T-helper 2 cell treated with Interferon-gamma antibody and Interleukin-4, amounts not matched to agents 5 μg/mL and 100 μg/mL, for 36 hours (primary cell): ENCODE measurements around the gene NLGN3.
"Not testable (repeated sequence)": the region's sequence is repeated elsewhere in the genome, so short reads cannot be mapped to it uniquely, and the experiment has no call there.

Experiments used
- DNase-seq: peaks from one replicate; pipeline ENCODE4 v3.0.0; 2021; ENCODE audit warnings: low spot score
- H3K27ac Mint-ChIP-seq: one replicate; pipeline ENCODE4 v1.8.0; 2021; ENCODE audit warnings: mild to moderate bottlenecking, mixed read lengths
- H3K27me3 Mint-ChIP-seq: one replicate; pipeline ENCODE4 v1.8.0; 2021; ENCODE audit warnings: low read depth, mixed read lengths
- H3K36me3 Mint-ChIP-seq: one replicate; pipeline ENCODE4 v1.8.0; 2021; ENCODE audit warnings: low read depth, mixed read lengths
- H3K4me1 Mint-ChIP-seq: one replicate; pipeline ENCODE4 v1.8.0; 2021; ENCODE audit warnings: low read depth, mixed read lengths
- H3K4me3 Mint-ChIP-seq: one replicate; pipeline ENCODE4 v1.8.0; 2022; ENCODE audit warnings: mild to moderate bottlenecking, moderate library complexity, mixed read lengths
- H3K9me3 Mint-ChIP-seq: one replicate; pipeline ENCODE4 v1.8.0; 2021; ENCODE audit warnings: mixed read lengths

The NLGN3 gene

GRCh38 chrX:71169586-71169985 lies 24.9 kb downstream of the NLGN3 start:
- Mint-ChIP-seq H3K4me3 (no peak overlapping the region), H3K9me3 (no peaks in the 10 kb centered on the region), H3K27me3 (no peaks in the 10 kb centered on the region), H3K36me3 (peaks cover 14% of the 10 kb centered on the region), H3K27ac (no peak overlapping the region), H3K4me1 (peaks cover 2% of the 10 kb centered on the region)
- DNase-seq = no peak

GRCh38 chrX:71170660-71171059 lies 26.0 kb downstream of the NLGN3 start:
- no peak for DNase-seq
- no peaks in the 10 kb centered on the region for H3K9me3 Mint-ChIP-seq
- H3K27ac Mint-ChIP-seq = no peak overlapping the region
- H3K36me3 Mint-ChIP-seq = peaks cover 21% of the 10 kb centered on the region
- no peaks in the 10 kb centered on the region for H3K27me3 Mint-ChIP-seq
- H3K4me3 Mint-ChIP-seq = no peak overlapping the region
- H3K4me1 Mint-ChIP-seq = peaks cover 2% of the 10 kb centered on the region

- Mint-ChIP-seq H3K9me3 (no peaks in the 10 kb centered on the region), H3K4me1 (peaks cover 2% of the 10 kb centered on the region), H3K36me3 (peaks cover 23% of the 10 kb centered on the region), H3K27ac (peak overlapping the region; percentile 23), H3K27me3 (no peaks in the 10 kb centered on the region), H3K4me3 (no peak overlapping the region)
- no peak for DNase-seq
Observed at GRCh38 chrX:71171110-71171801, 26.6 kb downstream of the NLGN3 start.

GRCh38 chrX:71173440-71173839 lies 28.8 kb downstream of the NLGN3 start:
- H3K27me3 Mint-ChIP-seq = no peaks in the 10 kb centered on the region
- peaks cover 4% of the 10 kb centered on the region for H3K4me1 Mint-ChIP-seq
- DNase-seq = no peak

GRCh38 chrX:71174795-71175194 lies 30.2 kb downstream of the NLGN3 start:
- H3K27ac Mint-ChIP-seq = no peak overlapping the region
- no peaks in the 10 kb centered on the region for H3K9me3 Mint-ChIP-seq
- no peak overlapping the region for H3K4me3 Mint-ChIP-seq
- H3K36me3 Mint-ChIP-seq = peaks cover 35% of the 10 kb centered on the region
- DNase-seq = no peak
- H3K4me1 Mint-ChIP-seq = peaks cover 10% of the 10 kb centered on the region
- no peaks in the 10 kb centered on the region for H3K27me3 Mint-ChIP-seq

More at GRCh38 chrX:71173440-71173839, 28.8 kb downstream of the NLGN3 start:
- H3K9me3 Mint-ChIP-seq = no peaks in the 10 kb centered on the region
- H3K36me3 Mint-ChIP-seq = peaks cover 35% of the 10 kb centered on the region
- no peak overlapping the region for H3K4me3 Mint-ChIP-seq
- no peak overlapping the region for H3K27ac Mint-ChIP-seq

- H3K9me3 Mint-ChIP-seq = no peaks in the 10 kb centered on the region
- H3K27ac Mint-ChIP-seq = no peak overlapping the region
- H3K27me3 Mint-ChIP-seq = no peaks in the 10 kb centered on the region
- DNase-seq = no peak
- H3K4me3 Mint-ChIP-seq = no peak overlapping the region
- peaks cover 35% of the 10 kb centered on the region for H3K36me3 Mint-ChIP-seq
- H3K4me1 Mint-ChIP-seq = peaks cover 10% of the 10 kb centered on the region
Observed at GRCh38 chrX:71175531-71175930, 30.9 kb downstream of the NLGN3 start.

GRCh38 chrX:71177327-71177726 lies 32.7 kb downstream of the NLGN3 start:
- no peak overlapping the region for H3K4me3 Mint-ChIP-seq
- peaks cover 40% of the 10 kb centered on the region for H3K36me3 Mint-ChIP-seq
- H3K27me3 Mint-ChIP-seq = no peaks in the 10 kb centered on the region
- H3K9me3 Mint-ChIP-seq = no peaks in the 10 kb centered on the region
- H3K27ac Mint-ChIP-seq = no peak overlapping the region
- no peak for DNase-seq
- H3K4me1 Mint-ChIP-seq = peaks cover 11% of the 10 kb centered on the region

GRCh38 chrX:71178908-71179307 lies 34.3 kb downstream of the NLGN3 start:
- Mint-ChIP-seq H3K36me3 (peaks cover 35% of the 10 kb centered on the region), H3K27ac (no peak overlapping the region), H3K27me3 (no peaks in the 10 kb centered on the region)

GRCh38 chrX:71180579-71181265 lies 36.1 kb downstream of the NLGN3 start:
- peak overlapping the region; percentile 62 for H3K27ac Mint-ChIP-seq
- peaks cover 28% of the 10 kb centered on the region for H3K36me3 Mint-ChIP-seq
- peak overlapping the region; percentile 48 for H3K4me3 Mint-ChIP-seq

More at GRCh38 chrX:71178908-71179307, 34.3 kb downstream of the NLGN3 start:
- H3K4me3 Mint-ChIP-seq = no peak overlapping the region
- H3K9me3 Mint-ChIP-seq = no peaks in the 10 kb centered on the region
- peak; percentile 13 for DNase-seq
- H3K4me1 Mint-ChIP-seq = peaks cover 17% of the 10 kb centered on the region

GRCh38 chrX:71181558-71181909 lies 36.9 kb downstream of the NLGN3 start:
- peak overlapping the region; percentile 99 for H3K27ac Mint-ChIP-seq
- H3K36me3 Mint-ChIP-seq = peaks cover 25% of the 10 kb centered on the region
- H3K4me1 Mint-ChIP-seq = peaks cover 21% of the 10 kb centered on the region
- H3K4me3 Mint-ChIP-seq = peak overlapping the region; percentile 90
- H3K9me3 Mint-ChIP-seq = no peaks in the 10 kb centered on the region
- DNase-seq = peak; percentile 25
- no peaks in the 10 kb centered on the region for H3K27me3 Mint-ChIP-seq

More at GRCh38 chrX:71180579-71181265, 36.1 kb downstream of the NLGN3 start:
- not testable (repeated sequence) for H3K27me3 Mint-ChIP-seq, DNase-seq, H3K9me3 Mint-ChIP-seq
- H3K4me1 Mint-ChIP-seq = peaks cover 21% of the 10 kb centered on the region

- Mint-ChIP-seq H3K9me3 (no peaks in the 10 kb centered on the region), H3K36me3 (peaks cover 20% of the 10 kb centered on the region), H3K4me3 (peak overlapping the region; percentile 90), H3K27me3 (no peaks in the 10 kb centered on the region), H3K27ac (peak overlapping the region; percentile 99), H3K4me1 (peaks cover 22% of the 10 kb centered on the region)
- peak; percentile 84 for DNase-seq
Observed at GRCh38 chrX:71181910-71182799, 37.5 kb downstream of the NLGN3 start.

- Mint-ChIP-seq H3K4me3 (peak overlapping the region; percentile 90), H3K27ac (peak overlapping the region; percentile 99), H3K4me1 (peaks cover 22% of the 10 kb centered on the region), H3K9me3 (no peaks in the 10 kb centered on the region), H3K36me3 (peaks cover 14% of the 10 kb centered on the region), H3K27me3 (no peaks in the 10 kb centered on the region)
- DNase-seq = no peak
Observed at GRCh38 chrX:71182871-71183270, 38.2 kb downstream of the NLGN3 start.

GRCh38 chrX:71183341-71183740 lies 38.7 kb downstream of the NLGN3 start:
- Mint-ChIP-seq H3K27ac (no peak overlapping the region), H3K36me3 (peaks cover 11% of the 10 kb centered on the region), H3K4me1 (peaks cover 22% of the 10 kb centered on the region), H3K27me3 (no peaks in the 10 kb centered on the region), H3K9me3 (no peaks in the 10 kb centered on the region), H3K4me3 (no peak overlapping the region)
- DNase-seq = no peak

GRCh38 chrX:71184092-71184491 lies 39.5 kb downstream of the NLGN3 start:
- H3K27me3 Mint-ChIP-seq = no peaks in the 10 kb centered on the region
- H3K36me3 Mint-ChIP-seq = peaks cover 11% of the 10 kb centered on the region
- H3K4me3 Mint-ChIP-seq = no peak overlapping the region
- H3K27ac Mint-ChIP-seq = no peak overlapping the region
- H3K4me1 Mint-ChIP-seq = peaks cover 18% of the 10 kb centered on the region
- DNase-seq = no peak
- H3K9me3 Mint-ChIP-seq = no peaks in the 10 kb centered on the region
